DMS114 treated with DMSO at 0.1 percent for 48 hours (cell line): ENCODE measurements around the gene HMOX1.
"Not testable (repeated sequence)": the region's sequence is repeated elsewhere in the genome, so short reads cannot be mapped to it uniquely, and the experiment has no call there.

Experiments used
- DNase-seq: peaks from one replicate; lab custom pipeline; 2025; ENCODE audit not compliant: unreplicated experiment; lab: John Stamatoyannopoulos, UW

The HMOX1 gene

GRCh38 chr22:35349704-35350538 lies 31.0 kb upstream of the HMOX1 start:
- DNase-seq: no peak

- DNase-seq: peak; percentile 80
Observed at GRCh38 chr22:35350539-35351503, 30.1 kb upstream of the HMOX1 start.

GRCh38 chr22:35352214-35353111 lies 28.4 kb upstream of the HMOX1 start:
- no peak for DNase-seq

GRCh38 chr22:35353318-35353717 lies 27.6 kb upstream of the HMOX1 start:
- no peak for DNase-seq

GRCh38 chr22:35354068-35354467 lies 26.8 kb upstream of the HMOX1 start:
- no peak for DNase-seq

- DNase-seq: no peak
Observed at GRCh38 chr22:35357883-35358621, 22.8 kb upstream of the HMOX1 start.

- DNase-seq: no peak
Observed at GRCh38 chr22:35359380-35360065, 21.4 kb upstream of the HMOX1 start.

GRCh38 chr22:35361001-35361558 lies 19.8 kb upstream of the HMOX1 start:
- no peak for DNase-seq

GRCh38 chr22:35363566-35364086 lies 17.3 kb upstream of the HMOX1 start:
- no peak for DNase-seq

GRCh38 chr22:35364230-35364629 lies 16.7 kb upstream of the HMOX1 start:
- DNase-seq: not testable (repeated sequence)

- DNase-seq: no peak
Observed at GRCh38 chr22:35367331-35367886, 13.5 kb upstream of the HMOX1 start.

- no peak for DNase-seq
Observed at GRCh38 chr22:35368386-35368785, 12.5 kb upstream of the HMOX1 start.

- DNase-seq: no peak
Observed at GRCh38 chr22:35369996-35370395, 10.9 kb upstream of the HMOX1 start.

GRCh38 chr22:35373781-35374180 lies 7.1 kb upstream of the HMOX1 start:
- DNase-seq: no peak

GRCh38 chr22:35375031-35375430 lies 5.9 kb upstream of the HMOX1 start:
- DNase-seq: no peak

- no peak for DNase-seq
Observed at GRCh38 chr22:35375526-35375925, 5.4 kb upstream of the HMOX1 start.

- no peak for DNase-seq
Observed at GRCh38 chr22:35376728-35377472, 4.0 kb upstream of the HMOX1 start.

- DNase-seq: no peak
Observed at GRCh38 chr22:35377735-35378134, 3.2 kb upstream of the HMOX1 start.
